WTC11 (cell line): ENCODE measurements around the gene TINAGL1. TPM values are rescaled to one million over a fixed set of nuclear protein-coding genes. Genes with fewer than 3 reads are reported as not detected.

Experiments
- ATAC-seq: fragments of 200-7000 bp; cut with Tn5 transposase; 2 replicates; pipeline ENCODE4 v1.10.0; 2021; ENCODE audit warnings: mild to moderate bottlenecking, moderate library complexity
- CTCF ChIA-PET: fragments of 300-600 bp; sonication (Branson Sonifier 250); formaldehyde crosslinking; loops from one replicate; lab custom pipeline; 2021; ENCODE audit warnings: antibody characterized with exemption; lab: Charles Lee
- POLR2A ChIA-PET: fragments of 350-600 bp; sonication (Branson Sonifier 250); formaldehyde crosslinking; loops from one replicate; lab custom pipeline; 2021; ENCODE audit warnings: antibody characterized with exemption; lab: Charles Lee
- DNase-seq: peaks from one replicate; pipeline ENCODE4 v3.0.0; 2021; ENCODE audit warnings: low spot score
- H3K27ac Mint-ChIP-seq: 2 replicates; pipeline ENCODE4 v1.8.0; 2021; ENCODE audit warnings: mixed read lengths
- H3K27me3 Mint-ChIP-seq: 2 replicates; pipeline ENCODE4 v1.8.0; 2021; ENCODE audit warnings: low read depth, mild to moderate bottlenecking, moderate library complexity, mixed read lengths
- H3K36me3 Mint-ChIP-seq: 2 replicates; pipeline ENCODE4 v1.8.0; 2021; ENCODE audit warnings: mixed read lengths
- H3K4me1 Mint-ChIP-seq: 2 replicates; pipeline ENCODE4 v1.8.0; 2022; ENCODE audit warnings: mixed read lengths
- H3K4me3 Mint-ChIP-seq: 2 replicates; pipeline ENCODE4 v1.8.0; 2021; ENCODE audit warnings: mild to moderate bottlenecking, moderate library complexity, mixed read lengths
- H3K9me3 Mint-ChIP-seq: 2 replicates; pipeline ENCODE4 v1.8.0; 2021; ENCODE audit warnings: mixed read lengths
- AFF4 ChIP-seq: sonication (generic); formaldehyde crosslinking; IDR thresholded peaks from 2 replicates; pipeline ENCODE4 v1.8.1; 2023; ENCODE audit warnings: mild to moderate bottlenecking, missing genetic modification reagents, borderline replicate concordance
- AR ChIP-seq: fragments of 250-450 bp; sonication (Bioruptor Pico); IDR thresholded peaks from 2 replicates; pipeline ENCODE4 v1.9.0; 2021; ENCODE audit warnings: mild to moderate bottlenecking
- ATF3 ChIP-seq: sonication (generic); formaldehyde crosslinking; conservative IDR thresholded peaks from 2 replicates; pipeline ENCODE4 v1.8.1; 2022; ENCODE audit warnings: mild to moderate bottlenecking, missing genetic modification reagents
- CDX4 ChIP-seq: fragments of 250-450 bp; sonication (Bioruptor Pico); IDR thresholded peaks from 2 replicates; pipeline ENCODE4 v1.9.0; 2021; ENCODE audit warnings: moderate library complexity, mild to moderate bottlenecking, inconsistent platforms, borderline replicate concordance
- E2F1 ChIP-seq: sonication (generic); formaldehyde crosslinking; IDR thresholded peaks from 2 replicates; pipeline ENCODE4 v1.8.0; 2022; ENCODE audit warnings: mild to moderate bottlenecking, missing genetic modification reagents
- E2F5 ChIP-seq: sonication (generic); formaldehyde crosslinking; IDR thresholded peaks from 2 replicates; pipeline ENCODE4 v1.8.1; 2022; ENCODE audit warnings: mild to moderate bottlenecking, moderate library complexity, missing genetic modification reagents
- ERG ChIP-seq: fragments of 250-450 bp; sonication (Bioruptor Pico); IDR thresholded peaks from 2 replicates; pipeline ENCODE4 v1.8.0; 2021; ENCODE audit warnings: mild to moderate bottlenecking
- HMGA2 ChIP-seq: fragments of 250-450 bp; sonication (Bioruptor Pico); IDR thresholded peaks from 2 replicates; pipeline ENCODE4 v1.4.0; 2021; ENCODE audit warnings: mild to moderate bottlenecking, moderate library complexity
- JUN ChIP-seq: sonication (generic); formaldehyde crosslinking; IDR thresholded peaks from 2 replicates; pipeline ENCODE4 v1.8.0; 2023; ENCODE audit warnings: mild to moderate bottlenecking, missing genetic modification reagents
- OVOL2 ChIP-seq: fragments of 250-450 bp; sonication (Bioruptor Pico); IDR thresholded peaks from 2 replicates; pipeline ENCODE4 v1.9.0; 2021; ENCODE audit warnings: mild to moderate bottlenecking, borderline replicate concordance
- SP1 ChIP-seq: sonication (generic); formaldehyde crosslinking; conservative IDR thresholded peaks from 2 replicates; pipeline ENCODE4 v1.8.1; 2022; ENCODE audit warnings: missing genetic modification reagents
- ZNF396 ChIP-seq: fragments of 250-450 bp; sonication (Bioruptor Pico); IDR thresholded peaks from 2 replicates; pipeline ENCODE4 v1.8.0; 2021; ENCODE audit warnings: mild to moderate bottlenecking, moderate library complexity, borderline replicate concordance
- ZNF425 ChIP-seq: fragments of 250-450 bp; sonication (Bioruptor Pico); conservative IDR thresholded peaks from 2 replicates; pipeline ENCODE4 v1.9.0; 2021; ENCODE audit warnings: mild to moderate bottlenecking
- total RNA-seq: library from RNA; stranded (reverse); gene quantifications from 3 replicates; pipeline ENCODE4 v1.2.3, GENCODE V29; 2021

Gene TINAGL1
- total RNA-seq, 1 experiment from 2014 or later: 7.2 TPM

- CTCF ChIA-PET: no interaction called here
- TF ChIP-seq ERG (CRISPR knock-in tag) (no peak), AFF4 (CRISPR knock-in tag) (no peak), AR (CRISPR knock-in tag) (no peak), E2F5 (CRISPR knock-in tag) (no peak), E2F1 (CRISPR knock-in tag) (no peak), HMGA2 (CRISPR knock-in tag) (no peak), SP1 (CRISPR knock-in tag) (no peak), CDX4 (CRISPR knock-in tag) (no peak), ZNF396 (CRISPR knock-in tag) (no peak), ATF3 (CRISPR knock-in tag) (no peak), OVOL2 (CRISPR knock-in tag) (no peak), JUN (CRISPR knock-in tag) (no peak), ZNF425 (CRISPR knock-in tag) (no peak)
- Mint-ChIP-seq H3K27me3 (peaks cover 24% of the 10 kb centered on the region), H3K36me3 (no peaks in the 10 kb centered on the region), H3K4me1 (peaks cover 11% of the 10 kb centered on the region), H3K27ac (no peak overlapping the region), H3K9me3 (no peaks in the 10 kb centered on the region), H3K4me3 (no peak overlapping the region)
- ATAC-seq (no peak), DNase-seq (no peak)
- POLR2A ChIA-PET: no interaction called here
These were observed 44.5 kb downstream of the TINAGL1 start for GRCh38 chr1:31620631-31621497.
